Left lung (tissue), 10 donors: ENCODE results near the gene KRTAP12-1. TPM values are rescaled to one million over a fixed set of nuclear protein-coding genes. Genes with fewer than 3 reads are reported as not detected.

Experiments used
- ATAC-seq: fragments of 200-7000 bp; cut with Tn5 transposase; one replicate; pipeline ENCODE4 v1.9.1; 2020; ENCODE audit warnings: moderate library complexity
- DNase-seq, 4 donors: peaks; one replicate each; pipeline ENCODE4 v3.0.0-alpha.2; 2013 to 2020
- H3K27ac ChIP-seq, 2 donors: fragments of 200-600 bp; sonication (generic) in 1 of 2; one replicate each; pipeline versions ENCODE4 v1.5.0 to v1.8.0; 2020 to 2021
- H3K27me3 ChIP-seq, 2 donors: fragments of 200-600 bp; sonication (generic) in 1 of 2; one replicate each; pipeline versions ENCODE4 v1.5.0 to v1.8.0; 2020 to 2021
- H3K36me3 ChIP-seq, 2 donors: fragments of 200-600 bp; sonication (generic) in 1 of 2; one replicate each; pipeline versions ENCODE4 v1.5.0 to v1.8.0; 2020 to 2021
- H3K4me1 ChIP-seq, 2 donors: fragments of 200-600 bp; one replicate each; pipeline ENCODE4 v1.8.0; 2021
- H3K4me3 ChIP-seq, 2 donors: fragments of 200-600 bp; sonication (generic) in 1 of 2; one replicate each; pipeline versions ENCODE4 v1.5.0 to v1.8.0; 2020 to 2021; ENCODE audit warnings: mild to moderate bottlenecking in 1 of 2
- H3K9me3 ChIP-seq, 2 donors: fragments of 200-600 bp; sonication (generic) in 1 of 2; one replicate each; pipeline versions ENCODE4 v1.5.0 to v1.8.0; 2020 to 2021
- CTCF ChIP-seq, 2 donors: fragments of 200-600 bp; sonication (generic) in 1 of 2; IDR thresholded peaks; one replicate each; pipeline versions ENCODE4 v1.5.0 to v1.8.0; 2021; ENCODE audit warnings: antibody characterized with exemption in 2 of 2
- intact Hi-C, 2 donors: fragments of 100-400 bp; cut with DNase I; formaldehyde crosslinking; loops; one replicate each; pipeline versions ENCODE4 v1.11.2 to v1.14.2; 2022
- polyA plus RNA-seq, 6 donors: library from polyadenylated mRNA; unstranded; fragments of 120-200 nt; gene quantifications; one replicate each; pipeline ENCODE4 v1.2.1, GENCODE V29; 2013; ENCODE audit not compliant: insufficient read length in 6 of 6
- total RNA-seq, 2 donors: library from RNA; stranded (reverse); fragmentation: NEBNext Ultra II Directional; extraction: Animal tissue kit (Norgen Biotek cat#: 25700); gene quantifications; one replicate each; pipeline ENCODE4 v1.2.1, GENCODE V29; 2021
- donor health status: DM: no; HTN: yes; CAD: no.
- donor health status: DM: no; HTN: no; CAD: no.

Gene KRTAP12-1
- total and polyA plus RNA-seq, 8 donors = not detected

GRCh38 chr21:44724196-44724595 lies 42.2 kb upstream of the KRTAP12-1 start:
- H3K4me3 ChIP-seq = no peak overlapping the region
- TF ChIP-seq CTCF (IDR thresholded peaks at IDR 0.05) = no peak
- no peak overlapping the region for H3K27ac ChIP-seq
- H3K4me1 ChIP-seq = no peaks in the 10 kb centered on the region
- no peaks in the 10 kb centered on the region for H3K9me3 ChIP-seq
- H3K27me3 ChIP-seq = peaks cover 19 to 88% of the 10 kb centered on the region in 2 donors
- DNase-seq (no peak), ATAC-seq (no peak)
- no peaks in the 10 kb centered on the region for H3K36me3 ChIP-seq
- intact Hi-C loops = no loop called here

- ATAC-seq (no peak), DNase-seq (peak in 1 of 4 donors; percentile 8)
- peaks cover 19 to 94% of the 10 kb centered on the region in 2 donors for H3K27me3 ChIP-seq
- no peaks in the 10 kb centered on the region for H3K4me1 ChIP-seq
- no peak overlapping the region for H3K4me3 ChIP-seq
- H3K36me3 ChIP-seq = no peaks in the 10 kb centered on the region
- no peaks in the 10 kb centered on the region for H3K9me3 ChIP-seq
- TF ChIP-seq CTCF (IDR thresholded peaks at IDR 0.05) = no peak
- no peak overlapping the region for H3K27ac ChIP-seq
- intact Hi-C loops = no loop called here
Observed at GRCh38 chr21:44723177-44724131, 41.5 kb upstream of the KRTAP12-1 start.

- no peaks in the 10 kb centered on the region for H3K36me3 ChIP-seq
- TF ChIP-seq CTCF (IDR thresholded peaks at IDR 0.05) = no peak
- peaks cover 19 to 96% of the 10 kb centered on the region in 2 donors for H3K27me3 ChIP-seq
- H3K9me3 ChIP-seq = no peaks in the 10 kb centered on the region
- no peaks in the 10 kb centered on the region for H3K4me1 ChIP-seq
- intact Hi-C loops = no loop called here
- no peak overlapping the region for H3K27ac ChIP-seq
- DNase-seq (no peak), ATAC-seq (no peak)
- no peak overlapping the region for H3K4me3 ChIP-seq
Observed at GRCh38 chr21:44722731-44723130, 40.8 kb upstream of the KRTAP12-1 start.

DNA sequence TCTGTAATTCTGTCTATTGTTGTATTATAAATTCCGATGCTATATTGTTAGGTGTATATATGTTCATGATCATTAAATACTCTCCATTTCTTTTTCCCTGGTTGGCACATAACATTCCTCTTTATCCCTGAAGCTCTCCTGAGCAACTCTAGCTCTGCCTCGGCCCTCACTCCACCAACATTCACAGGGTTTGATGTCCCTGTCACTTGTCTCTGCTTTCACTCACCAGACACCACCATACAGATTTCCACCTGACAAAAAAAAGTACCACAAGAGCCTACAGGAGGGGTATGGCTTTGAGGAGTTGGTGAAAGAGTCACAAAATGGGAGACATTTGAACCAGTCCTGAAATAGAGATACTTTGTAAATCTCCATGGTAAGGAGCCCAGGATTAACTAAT lies 38.2 kb upstream of the KRTAP12-1 start:
- no peak for TF ChIP-seq CTCF (IDR thresholded peaks at IDR 0.05)

GRCh38 chr21:44718571-44718970 lies 36.6 kb upstream of the KRTAP12-1 start:
- TF ChIP-seq CTCF (IDR thresholded peaks at IDR 0.05) = no peak

More for the DNA sequence above, 38.2 kb upstream of the KRTAP12-1 start:
- no peak overlapping the region for H3K27ac ChIP-seq
- DNase-seq (no peak), ATAC-seq (no peak)
- peaks cover 19 to 86% of the 10 kb centered on the region in 2 donors for H3K27me3 ChIP-seq
- intact Hi-C loops = no loop called here
- H3K4me1 ChIP-seq = no peaks in the 10 kb centered on the region
- H3K4me3 ChIP-seq = no peak overlapping the region
- no peaks in the 10 kb centered on the region for H3K9me3 ChIP-seq
- H3K36me3 ChIP-seq = no peaks in the 10 kb centered on the region

More at GRCh38 chr21:44718571-44718970, 36.6 kb upstream of the KRTAP12-1 start:
- intact Hi-C loops = no loop called here
- no peak overlapping the region for H3K4me3 ChIP-seq
- no peaks in the 10 kb centered on the region for H3K36me3 ChIP-seq
- ATAC-seq (no peak), DNase-seq (peak in 1 of 4 donors; percentile 25)
- peaks cover 14 to 86% of the 10 kb centered on the region in 2 donors for H3K27me3 ChIP-seq
- no peak overlapping the region for H3K27ac ChIP-seq
- no peaks in the 10 kb centered on the region for H3K9me3 ChIP-seq
- no peaks in the 10 kb centered on the region for H3K4me1 ChIP-seq
